Stimulated activated CD4-positive, alpha-beta T cell treated with anti-CD3 and anti-CD28 coated beads, Interleukin-12 subunit alpha, Interleukin-12 subunit beta, amount 100 ng/mL, for 24 hours (primary cell): ENCODE measurements around the gene RALGDS.
"Not testable (repeated sequence)": the region's sequence is repeated elsewhere in the genome, so short reads cannot be mapped to it uniquely, and the experiment has no call there.

Source experiments
- DNase-seq, 2 experiments: peaks; one replicate each; pipeline ENCODE4 v3.0.0-alpha.2; 2020; ENCODE audit warnings: low read depth in 2 of 2

RALGDS gene

GRCh38 chr9:133088146-133088750 is 32.8 kb downstream of the RALGDS start:
- DNase-seq: no peak

GRCh38 chr9:133087429-133088145 is 33.5 kb downstream of the RALGDS start:
- no peak for DNase-seq

- DNase-seq: no peak
Measured at GRCh38 chr9:133086894-133087293, 34.1 kb downstream of the RALGDS start.

GRCh38 chr9:133086212-133086860 is 34.7 kb downstream of the RALGDS start:
- not testable (repeated sequence) for DNase-seq

- not testable (repeated sequence) for DNase-seq
Measured at GRCh38 chr9:133083688-133084087, 37.4 kb downstream of the RALGDS start.

- not testable (repeated sequence) for DNase-seq
Measured at GRCh38 chr9:133081957-133082644, 38.9 kb downstream of the RALGDS start.

- not testable (repeated sequence) for DNase-seq
Measured at GRCh38 chr9:133080786-133081779, 40.0 kb downstream of the RALGDS start.

- DNase-seq: no peak
Measured at GRCh38 chr9:133080161-133080560, 40.9 kb downstream of the RALGDS start.

- DNase-seq: no peak
Measured at GRCh38 chr9:133078486-133078885, 42.6 kb downstream of the RALGDS start.

- DNase-seq: no peak
Measured at GRCh38 chr9:133076691-133077090, 44.3 kb downstream of the RALGDS start.

- DNase-seq: no peak
Measured at GRCh38 chr9:133075925-133076630, 45.0 kb downstream of the RALGDS start.

- DNase-seq: no peak
Measured at GRCh38 chr9:133074111-133074651, 46.9 kb downstream of the RALGDS start.

- DNase-seq: no peak
Measured at GRCh38 chr9:133073086-133074014, 47.7 kb downstream of the RALGDS start.

- DNase-seq: not testable (repeated sequence)
Measured at GRCh38 chr9:133072210-133072609, 48.8 kb downstream of the RALGDS start.

- no peak for DNase-seq
Measured at GRCh38 chr9:133071484-133072150, 49.4 kb downstream of the RALGDS start.

- DNase-seq: not testable (repeated sequence)
Measured at GRCh38 chr9:133070985-133071384, 50.1 kb downstream of the RALGDS start.

- not testable (repeated sequence) for DNase-seq
Measured at GRCh38 chr9:133070500-133070961, 50.5 kb downstream of the RALGDS start.

- DNase-seq: not testable (repeated sequence)
Measured at GRCh38 chr9:133068431-133068830, 52.6 kb downstream of the RALGDS start.
